ENCODE measurements around the gene BATF. TPM values are rescaled to one million over a fixed set of nuclear protein-coding genes. Genes with fewer than 3 reads are reported as not detected.

Gene BATF
- total RNA-seq, 2 donors from 2014 or later, result 3.7 to 9.5 TPM

- DNase-seq (ENCODE audit: low spot score) (no peak), ATAC-seq (ENCODE audit: insufficient number of reproducible peaks, low FRiP score, low read depth) (no peak)
- TF ChIP-seq CTCF (IDR thresholded peaks at IDR 0.05), result no peak
- H3K9me3 ChIP-seq, result no peaks in the 10 kb centered on the region
- no peaks in the 10 kb centered on the region for H3K27me3 ChIP-seq (replicated peaks; ENCODE audit: insufficient read depth)
- H3K4me3 ChIP-seq, result no peak overlapping the region
- H3K4me1 ChIP-seq (ENCODE audit: control insufficient read depth in 1 of 2, low read depth in 2 of 2), result no peaks in the 10 kb centered on the region
- no peaks in the 10 kb centered on the region for H3K36me3 ChIP-seq
- no peak overlapping the region for H3K27ac ChIP-seq
These were observed 26.3 kb downstream of the BATF start for GRCh38 chr14:75548544-75548943.

- Histone ChIP-seq H3K36me3 (no peaks in the 10 kb centered on the region), H3K27ac (no peak overlapping the region), H3K9me3 (no peaks in the 10 kb centered on the region), H3K4me3 (no peak overlapping the region), H3K4me1 (ENCODE audit: control insufficient read depth in 1 of 2, low read depth in 2 of 2) (no peaks in the 10 kb centered on the region), H3K27me3 (replicated peaks; ENCODE audit: insufficient read depth) (no peaks in the 10 kb centered on the region)
- ATAC-seq (ENCODE audit: insufficient number of reproducible peaks, low FRiP score, low read depth) (no peak), DNase-seq (ENCODE audit: low spot score) (no peak)
- no peak for TF ChIP-seq CTCF (IDR thresholded peaks at IDR 0.05)
These were observed 26.9 kb downstream of the BATF start for GRCh38 chr14:75549169-75549568.

DNA sequence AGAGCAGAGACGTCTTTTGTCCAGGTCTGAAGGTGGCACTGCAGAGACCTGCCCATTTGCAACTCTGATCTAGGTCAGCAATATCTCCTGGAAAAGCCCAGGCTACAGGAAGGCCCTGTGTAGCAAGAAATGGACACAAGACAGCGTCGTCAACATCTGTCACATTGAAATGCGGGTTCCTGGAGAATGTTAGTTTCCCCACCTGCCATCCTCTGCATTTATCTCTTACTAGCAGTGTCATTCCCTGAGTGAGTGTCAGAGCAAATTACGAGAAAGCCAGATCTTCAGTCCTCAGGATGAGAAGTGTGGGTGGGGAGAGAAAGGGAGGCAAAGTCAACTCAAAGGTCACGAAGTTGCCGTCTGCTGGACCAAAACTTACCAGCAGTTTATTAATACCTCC lies 28.8 kb downstream of the BATF start:
- no peak overlapping the region for H3K27ac ChIP-seq
- no peak for TF ChIP-seq CTCF (IDR thresholded peaks at IDR 0.05)

DNA sequence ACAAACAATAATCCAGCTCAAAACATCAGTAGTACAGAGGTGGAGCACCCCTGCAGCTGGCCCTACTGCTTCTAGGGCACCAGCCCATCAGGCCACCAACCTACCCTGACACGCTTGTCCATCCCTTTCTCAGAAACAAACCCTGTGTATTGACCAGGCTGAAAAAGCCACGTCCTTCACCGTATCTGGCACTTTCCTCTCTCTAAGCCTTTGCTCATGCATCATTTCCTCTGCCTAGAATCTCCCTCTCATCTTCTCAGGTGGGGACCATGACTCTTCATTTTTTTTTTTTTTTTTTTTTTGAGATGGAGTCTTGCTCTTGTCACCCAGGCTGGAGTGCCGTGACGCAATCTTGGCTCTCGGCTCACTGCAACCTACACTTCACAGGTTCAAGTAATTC lies 30.9 kb downstream of the BATF start:
- H3K4me3 ChIP-seq, result no peak overlapping the region
- no peak overlapping the region for H3K27ac ChIP-seq
- H3K27me3 ChIP-seq (replicated peaks; ENCODE audit: insufficient read depth), result no peaks in the 10 kb centered on the region
- no peaks in the 10 kb centered on the region for H3K9me3 ChIP-seq
- H3K4me1 ChIP-seq (ENCODE audit: control insufficient read depth in 1 of 2, low read depth in 2 of 2), result no peaks in the 10 kb centered on the region
- ATAC-seq (ENCODE audit: insufficient number of reproducible peaks, low FRiP score, low read depth) (no peak), DNase-seq (ENCODE audit: low spot score) (no peak)
- no peak for TF ChIP-seq CTCF (IDR thresholded peaks at IDR 0.05)
- H3K36me3 ChIP-seq, result no peaks in the 10 kb centered on the region

More for the DNA sequence above, 28.8 kb downstream of the BATF start:
- no peaks in the 10 kb centered on the region for H3K4me1 ChIP-seq (ENCODE audit: control insufficient read depth in 1 of 2, low read depth in 2 of 2)
- ATAC-seq (ENCODE audit: insufficient number of reproducible peaks, low FRiP score, low read depth), result no peak
- DNase-seq (ENCODE audit: low spot score), result no peak
- no peak overlapping the region for H3K4me3 ChIP-seq
- no peaks in the 10 kb centered on the region for H3K27me3 ChIP-seq (replicated peaks; ENCODE audit: insufficient read depth)
- H3K36me3 ChIP-seq, result no peaks in the 10 kb centered on the region
- no peaks in the 10 kb centered on the region for H3K9me3 ChIP-seq

DNA sequence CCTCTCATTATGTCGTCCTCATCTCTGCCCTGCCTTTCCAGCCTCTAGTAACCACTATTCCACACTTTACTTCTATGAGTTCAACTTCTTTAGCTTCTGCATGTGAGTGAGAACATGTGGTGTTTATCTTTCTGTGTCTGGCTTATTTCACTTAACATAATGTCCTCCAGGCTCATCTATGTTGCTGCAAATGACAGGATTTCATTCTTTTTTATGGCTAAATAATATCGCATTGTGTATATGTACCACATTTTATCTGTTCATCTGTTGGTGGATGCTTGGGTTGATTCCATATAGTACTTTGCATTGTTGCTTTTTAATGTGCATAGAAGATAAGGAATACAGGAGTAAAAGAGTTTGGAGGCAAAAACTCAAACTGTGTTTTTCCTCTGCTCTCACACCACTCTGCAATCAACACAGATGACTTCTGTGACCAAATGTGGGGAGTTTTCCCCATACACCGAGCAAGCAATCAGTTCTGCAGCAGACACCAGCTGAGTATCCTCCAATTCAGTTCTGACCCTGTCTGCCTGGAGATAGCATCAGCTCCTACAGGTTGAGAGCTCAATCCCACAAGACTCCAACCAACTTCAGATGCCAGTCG lies 31.6 kb downstream of the BATF start:
- no peak for DNase-seq (ENCODE audit: low spot score)
- Histone ChIP-seq H3K36me3 (no peaks in the 10 kb centered on the region), H3K4me3 (no peak overlapping the region), H3K9me3 (no peaks in the 10 kb centered on the region), H3K4me1 (ENCODE audit: control insufficient read depth in 1 of 2, low read depth in 2 of 2) (no peaks in the 10 kb centered on the region), H3K27ac (no peak overlapping the region), H3K27me3 (replicated peaks; ENCODE audit: insufficient read depth) (no peaks in the 10 kb centered on the region)
- TF ChIP-seq CTCF (IDR thresholded peaks at IDR 0.05), result no peak
- no peak for ATAC-seq (ENCODE audit: insufficient number of reproducible peaks, low FRiP score, low read depth)

Data from thoracic aorta (tissue), 2 donors.